Activated B cell treated with CpG ODN at 0.5 μM for 24 hours (primary cell): ENCODE results near the gene POFUT2. TPM values are rescaled to one million over a fixed set of nuclear protein-coding genes. Genes with fewer than 3 reads are reported as not detected.

ENCODE experiments used
- ATAC-seq: fragments of 200-7000 bp; cut with Tn5 transposase; one replicate; pipeline ENCODE4 v1.10.0; 2021; ENCODE audit warnings: low read depth, mild to moderate bottlenecking, moderate library complexity
- CTCF ChIA-PET: fragments of 350-600 bp; sonication (Branson Sonifier 250); formaldehyde crosslinking; loops from one replicate; lab custom pipeline; 2021; ENCODE audit warnings: antibody characterized with exemption; lab: Charles Lee
- POLR2A ChIA-PET: fragments of 350-600 bp; sonication (Branson Sonifier 250); formaldehyde crosslinking; loops from one replicate; lab custom pipeline; 2021; ENCODE audit warnings: antibody characterized with exemption; lab: Charles Lee
- DNase-seq: peaks from one replicate; pipeline ENCODE4 v3.0.0; 2022
- H3K27ac Mint-ChIP-seq: one replicate; pipeline ENCODE4 v1.8.0; 2020; ENCODE audit warnings: mixed read lengths
- H3K27me3 Mint-ChIP-seq: one replicate; pipeline ENCODE4 v1.8.0; 2021; ENCODE audit warnings: mixed read lengths
- H3K36me3 Mint-ChIP-seq: one replicate; pipeline ENCODE4 v1.8.0; 2021; ENCODE audit warnings: low read depth, mixed read lengths
- H3K4me1 Mint-ChIP-seq: one replicate; pipeline ENCODE4 v1.8.0; 2021; ENCODE audit warnings: mixed read lengths
- H3K4me3 Mint-ChIP-seq: one replicate; pipeline ENCODE4 v1.8.0; 2020; ENCODE audit warnings: mild to moderate bottlenecking, mixed read lengths
- H3K9me3 Mint-ChIP-seq: one replicate; pipeline ENCODE4 v1.8.0; 2020; ENCODE audit warnings: mixed read lengths
- CTCF ChIP-seq: fragments of 200-600 bp; IDR thresholded peaks from one replicate; pipeline ENCODE4 v1.8.0; 2022; ENCODE audit warnings: antibody characterized with exemption, mild to moderate bottlenecking
- intact Hi-C: fragments of 100-400 bp; cut with micrococcal nuclease; formaldehyde crosslinking; loops from one replicate; pipeline ENCODE4 v1.15.1; 2024
- total RNA-seq: library from RNA; stranded (reverse); gene quantifications from 2 replicates; pipeline ENCODE4 v1.2.3, GENCODE V29; 2022

POFUT2 gene
- total RNA-seq, 1 donor from 2014 or later, result 21.4 TPM

GRCh38 chr21:45276596-45276995 lies 11.1 kb downstream of the POFUT2 start:
- intact Hi-C loops, result no loop called here
- POLR2A ChIA-PET, result no interaction called here

GRCh38 chr21:45270306-45270821 lies 17.3 kb downstream of the POFUT2 start:
- Mint-ChIP-seq H3K36me3 (peaks cover 28% of the 10 kb centered on the region), H3K27me3 (no peaks in the 10 kb centered on the region), H3K9me3 (peaks cover 3% of the 10 kb centered on the region), H3K4me3 (no peak overlapping the region), H3K27ac (no peak overlapping the region), H3K4me1 (no peaks in the 10 kb centered on the region)
- ATAC-seq (no peak), DNase-seq (no peak)
- TF ChIP-seq CTCF, result no peak
- ChIA-PET CTCF (interaction anchor here (1.2 kb wide), 1 partner anchor 130 kb away, joined by 4 read pairs; no protein-coding TSS in a partner anchor), POLR2A (no interaction called here)
- intact Hi-C loops, result no loop called here

More at GRCh38 chr21:45276596-45276995, 11.1 kb downstream of the POFUT2 start:
- no peak for DNase-seq
- Mint-ChIP-seq H3K4me1 (no peaks in the 10 kb centered on the region), H3K27ac (no peak overlapping the region), H3K36me3 (peaks cover 47% of the 10 kb centered on the region), H3K27me3 (no peaks in the 10 kb centered on the region), H3K4me3 (no peak overlapping the region), H3K9me3 (no peaks in the 10 kb centered on the region)
- ATAC-seq, result no peak
- CTCF ChIA-PET, result no interaction called here
- TF ChIP-seq CTCF, result no peak

- H3K4me3 Mint-ChIP-seq, result no peak overlapping the region
- H3K4me1 Mint-ChIP-seq, result no peaks in the 10 kb centered on the region
- TF ChIP-seq CTCF, result no peak
- intact Hi-C loops, result no loop called here
- no peak overlapping the region for H3K27ac Mint-ChIP-seq
- H3K9me3 Mint-ChIP-seq, result peaks cover 3% of the 10 kb centered on the region
- H3K27me3 Mint-ChIP-seq, result no peaks in the 10 kb centered on the region
- ATAC-seq (no peak), DNase-seq (no peak)
- POLR2A ChIA-PET, result no interaction called here
- CTCF ChIA-PET, result interaction anchor here (1.2 kb wide), 1 partner anchor 129 kb away, joined by 4 read pairs; no protein-coding TSS in a partner anchor
- peaks cover 32% of the 10 kb centered on the region for H3K36me3 Mint-ChIP-seq
Observed at GRCh38 chr21:45269861-45270260, 17.8 kb downstream of the POFUT2 start.

- DNase-seq (peak; percentile 4), ATAC-seq (no peak)
- no peaks in the 10 kb centered on the region for H3K4me1 Mint-ChIP-seq
- no peaks in the 10 kb centered on the region for H3K27me3 Mint-ChIP-seq
- no peak for TF ChIP-seq CTCF
- H3K36me3 Mint-ChIP-seq, result peaks cover 50% of the 10 kb centered on the region
- H3K9me3 Mint-ChIP-seq, result peaks cover 3% of the 10 kb centered on the region
- H3K4me3 Mint-ChIP-seq, result no peak overlapping the region
- no peak overlapping the region for H3K27ac Mint-ChIP-seq
- intact Hi-C loops, result no loop called here
- ChIA-PET CTCF (no interaction called here), POLR2A (no interaction called here)
Observed at GRCh38 chr21:45267390-45267760, 20.3 kb downstream of the POFUT2 start.

GRCh38 chr21:45266518-45267389 lies 20.9 kb downstream of the POFUT2 start:
- H3K4me1 Mint-ChIP-seq, result no peaks in the 10 kb centered on the region
- ATAC-seq (no peak), DNase-seq (peak; percentile 9)
- peaks cover 53% of the 10 kb centered on the region for H3K36me3 Mint-ChIP-seq
- H3K27ac Mint-ChIP-seq, result no peak overlapping the region
- POLR2A ChIA-PET, result no interaction called here
- CTCF ChIA-PET, result no interaction called here
- intact Hi-C loops, result no loop called here
- H3K4me3 Mint-ChIP-seq, result no peak overlapping the region
- H3K9me3 Mint-ChIP-seq, result peaks cover 3% of the 10 kb centered on the region
- no peak for TF ChIP-seq CTCF
- H3K27me3 Mint-ChIP-seq, result no peaks in the 10 kb centered on the region
